ENCODE data around the gene TEKT4.

GRCh38 chr2:94890234-94890633 is 19.0 kb downstream of the TEKT4 start:
- TF ChIP-seq CTCF (IDR thresholded peaks at IDR 0.05; ENCODE audit: extremely low read depth in 1 of 2, insufficient read depth in 1 of 2, low read depth in 1 of 2, low read length in 2 of 2) (no peak), POLR2A (IDR thresholded peaks at IDR 0.05; ENCODE audit: low read depth, low read length) (no peak), GATA2 (IDR thresholded peaks at IDR 0.05; ENCODE audit: insufficient read depth, insufficient read length, low read depth, low read length) (no peak)

Measured in endothelial cell of umbilical vein (primary cell).